NCI-H82 treated with DMSO at 0.1 percent for 48 hours (cell line): ENCODE measurements around the gene APH1A.
A peak's percentile ranks its signal among the peaks of the same experiment; 100 is the strongest.
"Not testable (repeated sequence)": the region's sequence is repeated elsewhere in the genome, so short reads cannot be mapped to it uniquely, and the experiment has no call there.

Source experiments
- DNase-seq: peaks from one replicate; lab custom pipeline; 2025; ENCODE audit not compliant: unreplicated experiment; lab: John Stamatoyannopoulos, UW

The APH1A gene

DNA sequence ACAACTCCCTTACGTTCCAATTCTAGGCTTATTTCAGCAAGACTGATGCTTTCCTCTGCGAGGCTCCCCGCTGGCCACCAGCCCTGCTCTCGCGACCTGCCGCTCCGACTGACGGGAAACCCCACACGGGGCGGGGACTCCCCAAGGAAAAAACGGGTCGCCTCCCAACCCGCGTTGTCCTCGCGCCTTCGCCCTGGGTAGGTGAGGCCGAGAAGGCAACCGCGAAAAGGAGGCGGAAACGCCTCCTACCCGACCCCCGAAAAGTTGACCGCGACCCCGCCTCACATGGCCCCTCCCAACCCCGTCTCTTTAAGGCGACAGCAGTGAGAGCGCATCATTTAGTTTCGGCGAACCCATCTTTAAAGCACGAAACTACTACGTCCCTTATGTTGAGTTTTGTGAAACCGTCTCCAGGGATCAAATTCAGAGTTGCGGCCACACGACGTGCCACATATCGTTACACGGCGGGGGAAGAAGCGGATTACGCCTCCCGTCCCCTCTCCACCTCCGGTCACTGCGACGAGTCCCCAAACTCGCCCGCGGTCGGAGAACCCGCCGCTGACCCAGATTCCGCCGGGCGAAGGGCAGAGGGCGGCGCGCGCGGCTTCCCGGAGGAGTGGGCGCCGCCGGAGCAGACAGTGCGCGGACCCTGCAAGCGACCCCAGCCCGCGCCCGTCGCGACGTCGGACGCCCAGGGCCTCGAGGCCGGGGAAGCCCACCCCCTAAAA is 34.1 kb downstream of the APH1A start:
- peak; percentile 41 for DNase-seq

DNA sequence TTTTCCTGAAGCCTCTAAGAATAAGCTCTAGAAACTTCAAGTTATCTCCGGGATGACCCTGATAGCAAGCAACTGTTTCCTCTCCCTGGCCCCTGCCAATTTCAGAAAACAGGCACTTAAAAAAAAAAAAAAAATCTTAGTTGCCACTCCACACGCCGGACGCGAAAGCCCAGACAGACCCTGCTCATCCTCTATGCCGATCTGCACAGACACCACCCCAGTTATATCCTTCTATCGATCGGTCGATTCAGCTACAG is 34.6 kb downstream of the APH1A start:
- DNase-seq = no peak

DNA sequence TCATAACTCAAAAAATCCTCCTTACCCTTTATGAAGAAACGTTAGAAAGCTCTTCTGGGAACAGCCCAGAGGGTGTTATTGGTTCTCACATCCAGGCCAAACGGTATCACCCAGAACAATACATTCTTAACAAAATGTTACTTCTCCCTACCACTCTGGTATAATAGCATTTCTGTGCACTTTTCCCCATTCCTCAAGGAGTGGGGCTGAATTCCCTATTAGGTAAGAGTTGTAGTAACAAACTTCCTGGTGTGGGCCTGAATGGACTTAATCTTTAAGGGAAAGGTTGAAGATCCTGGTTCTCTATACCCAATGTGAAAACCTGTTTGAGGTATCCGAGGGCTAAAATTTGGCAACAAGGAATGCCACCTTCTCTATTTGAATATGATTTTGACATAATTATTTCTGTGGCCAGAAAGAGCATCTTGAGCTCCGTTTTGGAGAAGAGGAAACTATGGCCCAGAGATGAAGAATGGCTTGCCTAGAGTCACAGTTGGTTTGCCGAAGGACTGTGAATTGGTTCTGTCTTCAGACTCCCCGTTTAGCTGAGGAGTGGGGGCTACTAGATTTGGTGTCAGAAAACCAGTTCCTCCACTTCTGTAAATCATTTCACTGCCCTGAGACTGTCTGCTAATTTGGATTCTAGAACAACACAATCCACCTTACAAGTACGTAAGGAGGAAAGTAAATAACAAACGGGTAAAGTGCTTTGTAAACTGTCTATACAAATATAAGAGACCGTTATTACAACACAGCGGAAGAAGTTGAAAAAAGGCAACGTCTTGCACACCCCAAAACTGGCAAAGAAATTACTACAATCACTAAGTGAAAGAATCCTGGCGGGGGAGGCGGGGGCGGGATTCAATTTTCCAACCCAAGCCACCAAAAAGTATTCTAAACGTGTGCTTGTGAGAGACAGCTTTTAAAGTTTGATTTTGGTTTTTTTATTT is 35.2 kb downstream of the APH1A start:
- no peak for DNase-seq

DNA sequence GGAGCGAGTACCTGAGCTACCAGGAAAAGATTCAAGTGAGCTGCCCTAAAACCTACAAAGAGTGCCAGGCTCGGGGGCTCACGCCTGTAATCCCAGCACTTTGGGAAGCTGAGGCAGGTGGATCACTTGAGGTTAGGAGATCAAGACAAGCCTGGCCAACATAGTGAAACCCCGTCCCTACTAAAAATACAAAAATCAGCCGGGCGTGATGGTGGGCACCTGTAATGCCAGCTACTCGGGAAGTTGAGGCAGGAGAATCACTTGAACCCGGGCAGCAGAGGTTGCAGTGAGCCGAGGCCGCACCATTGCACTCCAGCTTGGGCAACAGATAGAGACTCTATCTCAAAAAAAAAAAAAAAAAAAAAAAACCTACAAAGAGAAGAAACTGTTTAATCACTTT is 35.9 kb downstream of the APH1A start:
- DNase-seq = not testable (repeated sequence)

DNA sequence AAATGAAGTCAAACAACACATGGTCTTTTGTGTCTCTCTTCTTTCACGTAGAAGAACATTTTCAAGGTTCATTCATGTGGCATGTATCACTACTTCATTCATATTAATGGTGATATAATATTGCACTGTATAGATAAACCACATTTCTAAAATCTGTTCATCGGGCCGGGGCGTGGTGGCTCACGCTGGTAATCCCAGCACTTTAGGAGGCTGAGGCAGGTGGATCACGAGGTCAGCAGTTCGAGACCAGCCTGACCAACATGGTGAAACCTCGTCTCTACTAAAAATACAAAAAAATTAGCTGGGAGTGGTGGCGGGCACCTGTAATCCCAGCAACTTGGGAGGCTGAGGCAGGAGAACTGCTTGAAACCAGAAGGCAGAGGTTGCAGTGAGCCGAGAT is 40.6 kb downstream of the APH1A start:
- not testable (repeated sequence) for DNase-seq

DNA sequence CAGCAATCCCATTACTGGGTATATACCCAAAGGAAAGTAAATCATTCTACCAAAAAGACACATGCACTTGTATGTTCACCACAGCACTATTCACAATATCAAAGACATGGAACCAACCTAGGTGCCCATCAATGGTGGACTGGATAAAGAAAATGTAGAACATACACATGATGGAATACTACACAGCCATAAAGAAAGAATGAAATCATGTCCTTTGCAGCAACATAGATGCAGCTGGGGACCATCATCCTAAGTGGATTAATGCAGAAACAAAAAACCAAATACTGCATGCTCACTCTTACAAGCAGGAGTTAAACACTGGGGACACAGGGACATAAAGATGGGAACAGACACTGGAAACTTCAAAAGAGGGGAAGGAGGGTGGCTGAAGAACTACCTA is 41.6 kb downstream of the APH1A start:
- no peak for DNase-seq

DNA sequence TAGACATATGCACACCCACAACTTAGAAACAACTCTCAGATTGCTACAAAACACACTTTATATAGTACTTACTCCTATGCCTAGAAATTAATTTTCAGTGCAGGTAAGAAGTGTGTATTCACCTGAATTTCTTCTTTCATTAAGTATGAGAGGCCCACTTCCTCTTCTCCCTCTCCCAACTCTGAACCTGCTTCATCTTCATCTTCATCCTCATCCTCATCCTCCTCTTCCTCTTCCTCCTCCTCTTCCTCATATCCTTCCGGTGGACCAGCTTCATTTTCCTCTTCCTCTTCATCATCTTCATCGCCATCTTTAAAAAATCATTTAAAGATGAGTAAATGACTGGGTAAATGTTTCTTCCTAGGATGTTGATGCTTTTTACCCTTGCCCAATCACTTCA is 42.3 kb downstream of the APH1A start:
- no peak for DNase-seq

DNA sequence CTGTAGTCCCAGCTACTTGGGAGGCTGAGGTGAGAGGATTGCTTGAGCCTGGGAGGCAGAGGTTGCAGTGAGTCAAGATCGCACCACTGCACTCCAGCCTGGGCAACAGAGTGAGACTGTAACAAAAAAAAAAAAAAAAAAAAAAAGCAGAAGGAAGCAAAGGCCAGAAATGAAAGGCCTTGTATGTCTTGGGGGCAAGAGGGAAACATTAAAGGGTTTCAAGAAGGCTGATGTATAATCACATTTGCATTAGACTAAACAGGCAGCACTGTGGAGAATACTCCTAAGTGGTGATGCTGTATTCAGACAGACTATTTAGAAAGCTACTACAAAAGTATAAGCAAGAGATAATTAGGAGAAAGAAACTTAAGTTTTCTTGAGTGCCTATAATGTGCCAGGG is 43.3 kb downstream of the APH1A start:
- DNase-seq = no peak

DNA sequence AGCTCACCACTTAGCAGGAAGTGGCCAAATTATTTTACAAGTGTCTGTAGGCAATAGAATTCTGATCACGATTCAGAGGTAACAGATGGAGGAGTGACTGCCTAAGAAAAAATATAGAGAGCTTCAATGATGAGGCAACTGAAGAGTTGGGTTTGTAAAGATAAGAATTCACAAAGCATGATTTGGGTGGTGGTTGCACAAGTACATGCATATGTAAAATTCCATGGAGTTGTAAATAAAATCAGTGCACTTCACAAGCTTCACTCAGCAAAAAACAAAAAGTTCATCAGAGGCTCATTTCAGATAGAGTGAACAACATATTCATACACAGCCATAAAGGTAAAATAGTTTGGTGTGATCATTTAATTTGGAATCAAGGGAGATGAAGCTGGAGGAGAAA is 43.8 kb downstream of the APH1A start:
- DNase-seq = no peak

DNA sequence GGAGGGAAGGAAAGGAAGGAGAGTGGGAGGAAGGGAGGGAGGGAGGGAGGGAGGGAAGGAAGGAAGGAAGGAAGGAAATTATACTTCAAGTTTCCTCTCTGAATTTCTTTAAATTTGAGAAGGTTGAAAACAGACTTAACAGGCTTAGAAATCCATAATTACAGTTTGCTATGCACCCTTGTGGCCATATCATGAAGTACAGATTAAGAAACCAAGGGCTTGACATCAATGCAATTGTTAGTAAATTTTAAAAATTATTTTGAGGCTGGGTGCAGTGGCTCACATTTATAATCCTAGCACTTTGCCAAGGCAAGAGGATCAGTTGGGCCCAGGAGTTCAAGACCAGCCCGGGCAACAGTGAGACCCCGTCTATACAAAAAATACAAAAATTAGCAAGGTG is 47.3 kb downstream of the APH1A start:
- no peak for DNase-seq

DNA sequence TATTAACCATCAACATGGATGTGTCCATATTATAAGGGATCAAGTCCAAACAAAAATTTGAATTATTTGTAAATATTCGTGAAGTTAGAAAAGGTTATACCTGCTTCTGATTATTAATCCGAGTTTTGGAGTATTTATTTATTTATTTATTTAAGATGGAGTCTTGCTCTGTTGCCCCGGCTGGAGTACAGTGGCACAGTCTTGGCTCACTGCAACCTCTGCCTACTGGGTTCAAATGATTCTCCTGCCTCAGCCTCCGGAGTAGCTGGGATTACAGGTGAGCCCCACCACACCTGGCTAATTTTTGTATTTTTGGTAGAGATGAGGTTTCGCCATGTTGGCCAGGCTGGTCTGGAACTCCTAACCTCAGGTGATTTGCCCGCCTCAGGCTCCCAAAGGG is 53.0 kb downstream of the APH1A start:
- DNase-seq = not testable (repeated sequence)
